22Rv1 (cell line): ENCODE measurements around the gene IFI6.
A peak's percentile ranks its signal among the peaks of the same experiment; 100 is the strongest.

Experiments
- H3K27ac ChIP-seq: fragments of 450-650 bp; 2 replicates; pipeline ENCODE4 v1.5.1; 2017
- CTCF ChIP-seq: fragments of 450-650 bp; IDR thresholded peaks from 2 replicates; pipeline ENCODE4 v1.5.1; 2017; ENCODE audit warnings: mild to moderate bottlenecking
- ZFX ChIP-seq: fragments of 450-650 bp; IDR thresholded peaks from 2 replicates; pipeline ENCODE4 v1.6.1; 2017; ENCODE audit warnings: antibody characterized with exemption, borderline replicate concordance

Gene IFI6

GRCh38 chr1:27668808-27669723 lies 2.9 kb downstream of the IFI6 start:
- no peak overlapping the region for H3K27ac ChIP-seq
- TF ChIP-seq ZFX (no peak), CTCF (peak; percentile 95)

- H3K27ac ChIP-seq = no peak overlapping the region
Measured at GRCh38 chr1:27668121-27668807, 3.7 kb downstream of the IFI6 start.

GRCh38 chr1:27666791-27667254 lies 5.2 kb downstream of the IFI6 start:
- no peak overlapping the region for H3K27ac ChIP-seq
- TF ChIP-seq ZFX = no peak
- no peak for TF ChIP-seq CTCF

More at GRCh38 chr1:27668121-27668807, 3.7 kb downstream of the IFI6 start:
- no peak for TF ChIP-seq CTCF
- no peak for TF ChIP-seq ZFX

- no peak for TF ChIP-seq ZFX
- H3K27ac ChIP-seq = no peak overlapping the region
Measured at GRCh38 chr1:27666294-27666693, 5.7 kb downstream of the IFI6 start.

- no peak for TF ChIP-seq ZFX
- no peak for TF ChIP-seq CTCF
- H3K27ac ChIP-seq = no peak overlapping the region
Measured at GRCh38 chr1:27665016-27665651, 6.9 kb downstream of the IFI6 start.

- TF ChIP-seq CTCF (no peak), ZFX (no peak)
- H3K27ac ChIP-seq = no peak overlapping the region
Measured at GRCh38 chr1:27664291-27664690, 7.7 kb downstream of the IFI6 start.

- no peak overlapping the region for H3K27ac ChIP-seq
- TF ChIP-seq ZFX (no peak), CTCF (peak; percentile 89)
Measured at GRCh38 chr1:27662707-27663393, 9.1 kb downstream of the IFI6 start.
